H9 (cell line): ENCODE measurements around the gene OR52M1. TPM values are rescaled to one million over a fixed set of nuclear protein-coding genes. Genes with fewer than 3 reads are reported as not detected.

ENCODE experiments used
- DNase-seq: peaks from one replicate; pipeline ENCODE4 v3.0.0-alpha.2; 2017
- H2AFZ ChIP-seq: one replicate; pipeline ENCODE4 v1.6.1; 2013; ENCODE audit warnings: mild to moderate bottlenecking, low read length, control low read depth, moderate library complexity
- H2AK5ac ChIP-seq: 2 replicates; pipeline ENCODE4 v1.6.1; 2013; ENCODE audit warnings: low read length, control low read depth, mixed read lengths; ENCODE audit not compliant: insufficient read length
- H2BK120ac ChIP-seq: one replicate; pipeline ENCODE4 v1.6.1; 2013; ENCODE audit warnings: low read depth, mild to moderate bottlenecking, low read length, control low read depth, inconsistent platforms; ENCODE audit not compliant: poor library complexity, severe bottlenecking
- H2BK12ac ChIP-seq: 2 replicates; pipeline ENCODE4 v1.6.1; 2013; ENCODE audit warnings: low read length, control low read depth, mixed read lengths, low read depth; ENCODE audit not compliant: insufficient read length
- H2BK15ac ChIP-seq: 2 replicates; pipeline ENCODE4 v1.6.1; 2013; ENCODE audit warnings: low read depth, low read length, control low read depth
- H2BK20ac ChIP-seq: one replicate; pipeline ENCODE4 v1.6.1; 2013; ENCODE audit warnings: low read depth, mild to moderate bottlenecking, low read length, control low read depth, inconsistent platforms; ENCODE audit not compliant: poor library complexity, severe bottlenecking
- H2BK5ac ChIP-seq: 2 replicates; pipeline ENCODE4 v1.6.1; 2013; ENCODE audit warnings: low read length, control low read depth, mixed read lengths; ENCODE audit not compliant: insufficient read length
- H3K14ac ChIP-seq: 2 replicates; pipeline ENCODE4 v1.6.1; 2013; ENCODE audit warnings: low read length, control low read depth; ENCODE audit not compliant: insufficient read depth
- H3K18ac ChIP-seq: 2 replicates; pipeline ENCODE4 v1.6.1; 2013; ENCODE audit warnings: low read depth, mild to moderate bottlenecking, mixed read lengths, low read length, control low read depth; ENCODE audit not compliant: insufficient read length
- H3K23ac ChIP-seq: 2 replicates; pipeline ENCODE4 v1.6.1; 2013; ENCODE audit warnings: low read length, control low read depth, mixed read lengths, low read depth; ENCODE audit not compliant: insufficient read length
- H3K23me2 ChIP-seq: 2 replicates; pipeline ENCODE4 v1.6.1; 2013; ENCODE audit warnings: low read depth, mild to moderate bottlenecking, mixed read lengths, low read length, control low read depth; ENCODE audit not compliant: insufficient read length, poor library complexity, severe bottlenecking
- H3K27ac ChIP-seq: 2 replicates; pipeline ENCODE4 v1.5.1; 2013; ENCODE audit warnings: low read length, control low read depth, mixed read lengths, low read depth; ENCODE audit not compliant: insufficient read length
- H3K27me3 ChIP-seq: 2 replicates; pipeline ENCODE4 v1.6.1; 2013; ENCODE audit warnings: low read length, control low read depth, inconsistent platforms; ENCODE audit not compliant: insufficient read depth
- H3K4ac ChIP-seq: 2 replicates; pipeline ENCODE4 v1.6.1; 2013; ENCODE audit warnings: low read depth, mild to moderate bottlenecking, control low read depth, inconsistent platforms, low read length, moderate library complexity
- H3K4me1 ChIP-seq: 2 replicates; pipeline ENCODE4 v1.6.1; 2013; ENCODE audit warnings: low read length, control low read depth, inconsistent platforms; ENCODE audit not compliant: insufficient read depth
- H3K4me2 ChIP-seq: 2 replicates; pipeline ENCODE4 v1.6.1; 2013; ENCODE audit warnings: low read length, control low read depth, mixed read lengths; ENCODE audit not compliant: insufficient read length, insufficient read depth
- H3K56ac ChIP-seq: 2 replicates; pipeline ENCODE4 v1.6.1; 2013; ENCODE audit warnings: low read depth, mild to moderate bottlenecking, mixed read lengths, low read length, control low read depth; ENCODE audit not compliant: insufficient read length
- H3K79me1 ChIP-seq: 2 replicates; pipeline ENCODE4 v1.6.1; 2013; ENCODE audit warnings: low read depth, mild to moderate bottlenecking, moderate library complexity, low read length, control low read depth, inconsistent platforms; ENCODE audit not compliant: insufficient read depth, poor library complexity, severe bottlenecking
- H3K79me2 ChIP-seq: 2 replicates; pipeline ENCODE4 v1.6.1; 2013; ENCODE audit warnings: low read length, control low read depth, inconsistent platforms; ENCODE audit not compliant: insufficient read depth
- H3K9ac ChIP-seq: 2 replicates; pipeline ENCODE4 v1.6.1; 2013; ENCODE audit warnings: low read length, control low read depth, mixed read lengths; ENCODE audit not compliant: insufficient read length; ENCODE audit errors: extremely low read depth
- H3K9me3 ChIP-seq: one replicate; pipeline ENCODE4 v1.6.1; 2013; ENCODE audit warnings: low read depth, low read length, inconsistent platforms; ENCODE audit not compliant: control insufficient read depth
- H3T11ph ChIP-seq: one replicate; pipeline ENCODE4 v1.6.1; 2013; ENCODE audit warnings: mild to moderate bottlenecking, low read length, control low read depth, inconsistent platforms
- H4K20me1 ChIP-seq: one replicate; pipeline ENCODE4 v1.6.1; 2013; ENCODE audit not compliant: control insufficient read depth, insufficient read length, insufficient read depth
- H4K5ac ChIP-seq: 2 replicates; pipeline ENCODE4 v1.6.1; 2013; ENCODE audit warnings: low read depth, mild to moderate bottlenecking, mixed read lengths, low read length, control low read depth; ENCODE audit not compliant: insufficient read length
- H4K8ac ChIP-seq: replicated peaks from 2 replicates; pipeline ENCODE4 v1.6.1; 2013; ENCODE audit warnings: low read length, control low read depth, mixed read lengths, low read depth; ENCODE audit not compliant: insufficient read length
- H4K91ac ChIP-seq: 2 replicates; pipeline ENCODE4 v1.6.1; 2013; ENCODE audit warnings: low read depth, mild to moderate bottlenecking, moderate library complexity, mixed read lengths, low read length, control low read depth; ENCODE audit not compliant: insufficient read length
- H3K27ac Mint-ChIP-seq, 3 experiments: 2 replicates in 2 of 3; 3 replicates in 1 of 3; pipeline ENCODE4 v1.8.0; 2020 to 2021; ENCODE audit warnings: mixed read lengths in 3 of 3, mild to moderate bottlenecking in 1 of 3, moderate library complexity in 1 of 3
- H3K27me3 Mint-ChIP-seq: 2 replicates; pipeline ENCODE4 v1.8.0; 2021; ENCODE audit warnings: low read depth, mild to moderate bottlenecking, moderate library complexity, mixed read lengths
- H3K36me3 Mint-ChIP-seq, 3 experiments: 2 replicates in 2 of 3; 3 replicates in 1 of 3; pipeline ENCODE4 v1.8.0; 2020 to 2021; ENCODE audit warnings: low read depth in 3 of 3, mixed read lengths in 3 of 3; ENCODE audit not compliant: insufficient read depth in 1 of 3
- H3K4me1 Mint-ChIP-seq, 2 experiments: 2 replicates each; pipeline ENCODE4 v1.8.0; 2020; ENCODE audit warnings: mixed read lengths in 2 of 2
- H3K4me3 Mint-ChIP-seq, 2 experiments: 2 replicates in 1 of 2; 3 replicates in 1 of 2; pipeline ENCODE4 v1.8.0; 2020 to 2021; ENCODE audit warnings: mild to moderate bottlenecking in 2 of 2, mixed read lengths in 2 of 2, moderate library complexity in 1 of 2
- H3K9me3 Mint-ChIP-seq, 2 experiments: 2 replicates in 1 of 2; 3 replicates in 1 of 2; pipeline ENCODE4 v1.8.0; 2020; ENCODE audit warnings: mild to moderate bottlenecking in 2 of 2, mixed read lengths in 2 of 2, moderate library complexity in 1 of 2
- WGBS: extraction: QIAGEN DNeasy Blood & Tissue Kit; methylation state at CpG from one replicate; pipeline ENCODE4 v1.1.7; 2013; ENCODE audit warnings: missing lambda C conversion rate, low lambda C conversion rate, mixed read lengths; ENCODE audit not compliant: insufficient read length; ENCODE audit errors: extremely low coverage; 5-methylcytosine and 5-hydroxymethylcytosine counted together
- total RNA-seq: library from RNA; stranded (reverse); gene quantifications from 2 replicates; pipeline ENCODE4 v1.2.1, GENCODE V29; 2021
- TF ChIP-seq, protein P1 (sequence below): fragments of 200-600 bp; sonication (generic); conservative IDR thresholded peaks from 3 replicates; pipeline ENCODE4 v1.8.0; 2021; ENCODE audit warnings: antibody characterized with exemption, mild to moderate bottlenecking

The OR52M1 gene
- total RNA-seq, 1 experiment from 2014 or later: not detected

DNA sequence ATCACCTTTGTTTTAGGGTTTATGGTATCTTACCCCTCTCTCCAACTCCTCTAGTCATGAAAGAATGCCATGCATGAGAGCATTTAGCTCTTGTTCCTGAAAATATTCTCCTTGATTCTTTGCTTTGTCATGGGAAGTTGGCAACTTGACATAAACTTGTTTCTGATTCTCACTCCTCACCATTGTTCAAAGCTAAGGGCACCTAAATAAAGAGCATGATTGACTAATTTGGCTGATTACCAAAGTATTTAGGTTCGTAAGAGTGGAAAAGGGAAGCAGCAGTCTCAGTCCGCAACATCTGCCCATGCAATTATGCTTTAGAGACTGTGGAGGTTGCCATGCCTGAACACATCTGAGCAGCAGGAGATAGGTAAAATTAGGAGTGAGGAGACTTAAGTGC is 36.1 kb upstream of the OR52M1 start:
- Histone ChIP-seq H2BK20ac (no peak overlapping the region), H2BK12ac (no peak overlapping the region), H3K4ac (no peak overlapping the region), H3K27me3 (no peaks in the 10 kb centered on the region), H3K9ac (no peak overlapping the region), H2BK120ac (no peak overlapping the region), H4K91ac (no peak overlapping the region), H3K14ac (no peak overlapping the region), H2AFZ (no peak overlapping the region), H3K18ac (no peak overlapping the region), H3K4me1 (no peaks in the 10 kb centered on the region), H2BK5ac (no peak overlapping the region), H3T11ph (no peak overlapping the region), H3K4me2 (no peak overlapping the region), H3K9me3 (no peaks in the 10 kb centered on the region), H2AK5ac (no peak overlapping the region), H2BK15ac (no peak overlapping the region), H3K23ac (no peak overlapping the region), H3K56ac (no peak overlapping the region), H3K79me1 (no peaks in the 10 kb centered on the region), H3K27ac (no peak overlapping the region), H3K79me2 (no peaks in the 10 kb centered on the region), H4K8ac (no peak overlapping the region), H4K20me1 (no peaks in the 10 kb centered on the region), H3K23me2 (no peaks in the 10 kb centered on the region), H4K5ac (no peak overlapping the region)
- H3K4me1 Mint-ChIP-seq: no peaks in the 10 kb centered on the region
- no peak for DNase-seq
- H3K36me3 Mint-ChIP-seq: no peaks in the 10 kb centered on the region
- no CpG with 5 or more reads among the region's 2 CpGs for WGBS
- H3K9me3 Mint-ChIP-seq: peaks cover 3 to 5% of the 10 kb centered on the region in 2 experiments; a peak in 4 of 5 replicates
- H3K27ac Mint-ChIP-seq: no peak overlapping the region
- H3K27me3 Mint-ChIP-seq: peaks cover 4% of the 10 kb centered on the region
- TF ChIP-seq, protein P1, sequence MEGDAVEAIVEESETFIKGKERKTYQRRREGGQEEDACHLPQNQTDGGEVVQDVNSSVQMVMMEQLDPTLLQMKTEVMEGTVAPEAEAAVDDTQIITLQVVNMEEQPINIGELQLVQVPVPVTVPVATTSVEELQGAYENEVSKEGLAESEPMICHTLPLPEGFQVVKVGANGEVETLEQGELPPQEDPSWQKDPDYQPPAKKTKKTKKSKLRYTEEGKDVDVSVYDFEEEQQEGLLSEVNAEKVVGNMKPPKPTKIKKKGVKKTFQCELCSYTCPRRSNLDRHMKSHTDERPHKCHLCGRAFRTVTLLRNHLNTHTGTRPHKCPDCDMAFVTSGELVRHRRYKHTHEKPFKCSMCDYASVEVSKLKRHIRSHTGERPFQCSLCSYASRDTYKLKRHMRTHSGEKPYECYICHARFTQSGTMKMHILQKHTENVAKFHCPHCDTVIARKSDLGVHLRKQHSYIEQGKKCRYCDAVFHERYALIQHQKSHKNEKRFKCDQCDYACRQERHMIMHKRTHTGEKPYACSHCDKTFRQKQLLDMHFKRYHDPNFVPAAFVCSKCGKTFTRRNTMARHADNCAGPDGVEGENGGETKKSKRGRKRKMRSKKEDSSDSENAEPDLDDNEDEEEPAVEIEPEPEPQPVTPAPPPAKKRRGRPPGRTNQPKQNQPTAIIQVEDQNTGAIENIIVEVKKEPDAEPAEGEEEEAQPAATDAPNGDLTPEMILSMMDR: no peak
- H3K4me3 Mint-ChIP-seq: no peak overlapping the region
